NCI-H187 (cell line): ENCODE results near the gene LPCAT1.
"Not testable (repeated sequence)": the region's sequence is repeated elsewhere in the genome, so short reads cannot be mapped to it uniquely, and the experiment has no call there.

Source experiments
- DNase-seq, 2 experiments: peaks; one replicate each; lab custom pipeline; 2025; lab: John Stamatoyannopoulos, UW

The LPCAT1 gene

DNA sequence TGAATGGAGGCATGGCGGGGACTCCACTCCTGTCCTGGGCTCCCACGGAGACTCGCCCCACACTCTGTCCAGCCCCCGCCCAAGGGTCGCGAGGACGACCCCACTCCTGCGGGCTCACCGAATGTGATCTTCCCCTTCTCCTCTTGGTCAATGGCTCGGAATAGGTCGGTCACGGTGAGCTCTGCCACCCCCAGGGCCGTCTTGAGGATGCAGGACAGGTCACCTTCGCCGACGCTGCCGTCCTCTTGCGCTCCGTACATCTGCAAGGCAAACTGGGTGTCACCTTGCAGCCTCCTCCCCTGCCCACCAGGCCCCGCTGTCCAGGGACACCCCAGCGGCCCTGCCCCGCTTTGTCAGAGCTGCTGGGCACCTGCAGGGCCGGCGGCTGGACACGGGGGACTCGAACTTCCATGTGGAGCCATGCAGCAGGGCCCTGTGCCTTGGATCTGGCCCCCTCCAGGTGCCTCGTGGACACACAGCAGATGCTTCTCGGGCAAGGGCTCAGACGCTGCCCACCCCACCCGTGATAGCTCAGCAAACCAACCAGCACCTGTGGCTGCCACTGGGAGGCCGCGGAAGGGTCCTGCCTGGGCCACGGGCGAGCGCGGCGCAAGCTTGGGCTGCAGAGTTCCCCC is 57.0 kb downstream of the LPCAT1 start:
- no peak for DNase-seq

DNA sequence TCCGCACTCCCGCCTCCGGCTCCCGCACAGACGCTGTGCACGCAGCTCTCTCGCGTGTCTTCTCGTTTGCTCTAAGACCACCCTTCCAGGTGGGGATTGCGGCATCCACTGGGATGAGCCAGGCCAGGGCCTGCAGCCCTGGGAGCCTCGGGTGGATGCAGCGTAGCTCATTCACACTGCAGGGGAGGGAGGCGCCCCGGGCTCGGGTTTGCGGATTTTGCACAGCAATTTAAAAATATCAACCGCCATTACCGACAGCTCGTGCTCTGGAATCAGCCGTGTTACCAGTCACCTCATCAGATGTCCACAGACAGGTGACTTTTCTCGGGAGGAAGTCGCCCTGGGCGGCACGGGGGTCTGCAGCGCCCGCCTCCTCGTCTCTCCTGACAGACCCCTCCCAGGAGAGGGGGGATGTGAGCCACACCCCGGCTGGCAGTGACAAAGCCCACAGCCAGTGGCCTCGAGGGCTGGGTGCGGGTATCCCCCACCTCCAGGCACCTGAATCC is 57.7 kb downstream of the LPCAT1 start:
- DNase-seq: no peak

DNA sequence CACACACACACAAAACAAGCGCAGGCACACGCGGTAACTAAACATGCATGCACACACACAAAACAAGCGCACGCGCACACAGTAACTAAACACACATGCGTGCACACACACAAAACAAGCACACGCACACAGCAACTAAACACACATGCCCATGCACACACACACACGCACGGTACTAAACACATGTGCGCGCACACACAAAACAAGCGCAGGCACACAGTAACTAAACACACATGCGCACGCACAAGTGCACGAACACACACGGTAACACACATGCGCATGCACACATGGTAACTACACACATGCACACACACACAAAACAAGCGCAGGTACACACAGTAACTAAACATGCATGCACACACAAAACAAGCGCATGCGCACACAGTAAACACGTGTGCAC is 58.6 kb downstream of the LPCAT1 start:
- no peak for DNase-seq

GRCh38 chr5:1464511-1464910 is 59.2 kb downstream of the LPCAT1 start:
- no peak for DNase-seq

GRCh38 chr5:1464096-1464446 is 59.7 kb downstream of the LPCAT1 start:
- DNase-seq: no peak

GRCh38 chr5:1463326-1464095 is 60.2 kb downstream of the LPCAT1 start:
- DNase-seq: no peak

DNA sequence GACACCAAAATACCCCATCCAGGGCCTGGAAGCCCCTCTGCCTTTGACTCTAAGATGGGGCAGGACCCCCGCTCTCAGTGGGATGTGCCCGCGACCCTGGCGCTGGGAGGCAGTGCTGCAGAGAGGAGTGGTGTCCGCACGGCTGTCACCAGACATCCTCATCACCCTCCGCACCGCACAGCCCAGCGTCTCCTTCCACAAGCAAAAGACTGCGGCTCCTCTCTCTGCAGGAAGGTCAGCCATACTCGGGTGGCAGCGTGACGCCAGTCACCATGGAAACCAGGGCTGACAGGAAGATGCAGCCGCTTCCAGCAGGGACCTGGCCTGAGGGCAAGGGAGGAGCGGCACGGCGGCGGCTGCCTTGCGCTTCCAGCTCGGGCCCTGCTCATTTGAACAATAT is 61.4 kb downstream of the LPCAT1 start:
- no peak for DNase-seq

DNA sequence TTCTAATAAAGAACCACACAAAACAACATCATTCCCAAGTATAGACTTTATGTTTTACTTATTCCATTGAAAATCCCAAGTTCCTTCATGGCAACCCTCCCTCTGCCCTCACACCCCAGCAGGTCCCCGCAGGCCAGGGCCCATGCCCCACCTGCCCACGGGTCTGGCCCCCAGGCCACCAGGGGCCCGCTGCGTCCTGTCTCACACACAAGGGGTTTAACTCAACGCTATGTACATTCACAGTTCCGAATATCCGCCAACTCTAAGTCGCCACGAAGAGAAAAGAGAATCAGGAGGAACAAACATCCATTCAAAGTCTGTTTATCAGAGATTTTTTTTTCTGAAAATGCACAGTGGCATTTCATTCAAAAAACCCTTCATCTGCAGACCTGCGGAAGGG is 62.4 kb downstream of the LPCAT1 start:
- no peak for DNase-seq

DNA sequence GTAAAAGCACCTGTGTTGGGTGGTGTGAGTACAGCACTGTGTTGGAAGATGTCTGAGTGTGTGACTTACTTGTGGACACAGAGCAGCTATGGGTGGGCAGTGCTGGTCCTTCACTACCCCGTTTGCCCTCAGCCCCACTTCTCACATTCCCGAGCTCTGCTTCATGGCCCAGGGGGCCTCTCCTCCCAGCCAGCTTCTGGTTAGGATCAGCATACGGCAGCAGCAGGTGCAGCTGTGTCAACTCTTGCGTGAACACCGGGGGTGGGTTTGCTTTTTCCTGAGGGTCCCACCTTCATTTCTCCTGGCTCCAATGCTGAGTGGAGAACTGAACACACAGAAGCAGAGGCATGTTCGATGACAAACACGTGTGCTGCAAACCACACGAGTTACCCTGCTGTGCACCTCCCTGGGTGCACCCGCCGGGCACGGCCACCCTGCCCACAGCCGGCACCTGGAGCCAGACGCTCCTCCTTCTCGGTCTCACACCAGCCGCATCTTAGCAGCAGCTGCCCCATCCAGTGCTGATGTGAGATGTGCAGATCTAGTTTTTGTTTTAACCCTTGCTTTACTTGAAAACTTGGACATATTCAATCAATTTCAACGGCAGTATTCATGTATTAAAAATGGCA is 63.6 kb downstream of the LPCAT1 start:
- DNase-seq: no peak

DNA sequence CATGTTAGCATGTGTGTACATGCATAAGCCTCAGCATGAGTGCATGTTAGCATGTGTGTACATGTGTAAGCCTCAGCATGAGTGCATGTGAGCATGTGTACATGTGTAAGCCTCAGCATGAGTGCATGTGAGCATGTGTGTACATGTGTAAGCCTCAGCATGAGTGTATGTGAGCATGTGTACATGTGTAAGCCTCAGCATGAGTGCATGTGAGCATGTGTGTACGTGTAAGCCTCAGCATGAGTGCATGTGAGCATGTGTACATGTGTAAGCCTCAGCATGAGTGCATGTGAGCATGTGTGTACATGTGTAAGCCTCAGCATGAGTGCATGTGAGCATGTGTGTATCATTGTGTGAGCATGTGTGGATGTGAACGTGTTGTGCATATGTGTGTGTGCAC is 64.3 kb downstream of the LPCAT1 start:
- DNase-seq: not testable (repeated sequence)

- not testable (repeated sequence) for DNase-seq
Measured at GRCh38 chr5:1456110-1456881, 67.5 kb downstream of the LPCAT1 start.

GRCh38 chr5:1453613-1454012 is 70.1 kb downstream of the LPCAT1 start:
- no peak for DNase-seq

GRCh38 chr5:1449081-1449630 is 74.6 kb downstream of the LPCAT1 start:
- DNase-seq: no peak

DNA sequence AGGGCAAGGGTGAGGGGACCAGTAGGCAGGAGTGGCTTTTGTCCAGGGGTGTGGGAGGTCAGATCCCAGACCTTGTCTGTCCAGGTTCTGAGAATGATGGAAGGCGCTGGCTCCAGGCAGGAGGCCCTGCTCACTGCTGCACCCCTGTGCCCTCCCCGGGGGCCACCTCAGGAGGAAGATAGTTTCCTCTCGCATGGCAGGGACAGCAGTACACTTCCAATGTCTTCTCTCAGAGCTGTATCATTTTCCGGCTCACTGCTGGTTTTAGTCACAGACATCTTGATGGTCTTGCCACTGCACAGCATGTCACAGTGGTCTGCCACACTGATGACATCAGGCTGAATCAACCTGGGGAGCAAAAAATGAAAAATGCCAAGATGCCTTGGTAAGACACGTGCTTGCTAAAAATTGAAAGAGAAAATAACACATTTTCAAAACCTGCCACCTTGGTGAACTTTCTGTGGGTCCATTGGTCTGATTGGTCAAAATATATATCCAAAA is 75.2 kb downstream of the LPCAT1 start:
- no peak for DNase-seq

DNA sequence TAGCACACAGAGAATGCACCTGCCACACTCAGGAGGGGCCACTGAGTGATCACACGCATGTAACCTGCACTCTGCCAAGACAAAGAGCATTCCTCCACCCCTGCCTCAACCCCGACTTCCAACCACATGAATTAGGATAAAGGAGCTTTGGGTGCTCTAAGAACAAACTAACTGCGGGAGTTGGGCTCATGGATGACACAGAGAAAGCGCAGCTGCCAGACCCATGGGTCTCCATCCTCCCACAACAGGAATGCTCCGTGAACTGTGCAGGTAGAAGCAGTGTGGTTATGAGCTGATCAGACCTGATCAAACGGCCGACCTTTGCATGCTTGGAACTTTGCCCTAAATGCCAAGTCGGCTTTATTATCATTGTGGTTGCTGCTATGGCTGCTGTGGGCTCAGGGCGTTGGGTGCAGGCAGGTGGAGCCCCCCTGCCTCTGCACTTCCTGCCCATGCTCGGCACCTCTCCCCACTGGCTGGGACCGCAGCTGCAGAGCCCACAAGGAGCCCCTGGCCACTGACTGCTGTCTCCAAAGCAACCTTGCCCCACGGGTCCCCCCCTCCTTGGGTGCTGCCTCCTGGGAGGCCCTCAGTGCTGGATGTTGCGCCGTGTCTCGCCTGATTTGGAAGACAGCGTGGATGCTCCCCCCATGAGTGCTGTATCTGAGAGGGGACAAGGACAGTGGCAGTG is 75.9 kb downstream of the LPCAT1 start:
- DNase-seq: no peak

- no peak for DNase-seq
Measured at GRCh38 chr5:1446602-1447343, 77.0 kb downstream of the LPCAT1 start.

GRCh38 chr5:1445689-1446601 is 77.8 kb downstream of the LPCAT1 start:
- DNase-seq: no peak

- no peak for DNase-seq
Measured at GRCh38 chr5:1445313-1445688, 78.5 kb downstream of the LPCAT1 start, which contains the start of gene SLC6A3. SLC6A3 (minus strand) TSS chr5:1445440; CDS start chr5:1443197, 2,243 bp downstream.
